Activated T-cell treated with anti-CD3 and anti-CD28 coated beads for 24 hours (primary cell): Measurements from ENCODE around the gene FAM170B.

Source experiments
- DNase-seq: peaks from one replicate; pipeline ENCODE4 v3.0.0-alpha.2; 2020; ENCODE audit warnings: low read depth

Gene FAM170B

DNA sequence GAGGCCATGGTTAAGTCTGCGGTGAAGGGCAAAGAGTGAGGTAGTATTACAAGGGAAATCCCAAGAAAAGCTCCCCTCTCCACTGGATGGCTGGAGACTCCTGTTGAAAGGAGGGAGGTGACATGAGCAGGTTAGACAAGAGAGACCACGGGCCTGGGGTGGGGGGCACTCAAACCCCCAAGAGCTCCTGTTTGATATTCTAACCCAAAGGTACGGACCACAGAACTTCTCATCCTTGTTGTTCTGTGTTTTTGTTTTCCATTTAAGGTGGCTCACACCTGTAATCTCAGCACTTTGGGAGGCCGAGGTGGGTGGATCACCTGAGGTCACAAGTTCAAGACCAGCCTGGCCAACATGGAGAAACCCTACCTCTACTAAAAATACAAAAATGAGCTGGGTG is 30.1 kb downstream of the FAM170B start:
- DNase-seq = no peak

DNA sequence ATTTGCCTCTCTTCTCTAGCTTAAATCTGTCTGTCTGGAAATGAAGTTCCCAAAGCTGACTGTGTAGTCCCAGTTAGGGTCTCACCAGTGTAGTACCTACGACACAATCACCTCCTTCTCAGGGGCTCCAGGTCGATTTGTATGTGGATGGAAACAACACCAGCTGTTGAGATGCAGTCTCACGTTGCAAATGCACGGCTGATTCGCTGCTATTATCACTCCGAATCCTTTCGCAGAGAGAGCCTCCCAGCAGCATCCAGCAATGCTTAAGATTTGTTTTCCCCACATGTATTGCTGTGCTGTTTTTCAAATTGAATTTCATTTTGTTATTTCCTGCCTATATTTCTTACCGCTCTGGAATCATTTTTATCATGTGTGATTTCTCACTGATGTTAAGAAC is 34.8 kb downstream of the FAM170B start:
- DNase-seq = no peak

- no peak for DNase-seq
Measured at GRCh38 chr10:49096890-49097445, 36.9 kb downstream of the FAM170B start.

GRCh38 chr10:49094646-49095045 is 39.2 kb downstream of the FAM170B start:
- DNase-seq = no peak

- no peak for DNase-seq
Measured at GRCh38 chr10:49093922-49094321, 39.9 kb downstream of the FAM170B start.

DNA sequence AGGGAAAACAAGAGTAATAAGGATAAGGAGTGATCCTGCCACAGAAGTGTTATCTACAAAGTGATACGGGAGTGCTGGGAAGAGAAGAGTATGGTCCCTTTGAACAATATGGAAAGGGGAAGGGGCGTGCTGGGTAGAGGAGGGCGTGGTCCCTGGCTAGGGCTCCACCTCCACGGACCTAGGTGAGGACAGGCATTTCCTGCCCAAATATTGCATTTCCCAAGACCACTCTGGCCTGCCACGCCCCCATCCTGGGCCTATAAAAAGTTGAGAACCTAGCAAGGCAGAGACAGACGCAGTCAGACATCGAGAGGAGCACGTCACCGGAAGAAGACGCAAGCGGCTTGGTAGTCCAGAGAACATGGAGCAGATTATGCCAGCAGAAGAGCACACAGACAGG is 41.3 kb downstream of the FAM170B start:
- no peak for DNase-seq

GRCh38 chr10:49091450-49092210 is 42.2 kb downstream of the FAM170B start:
- no peak for DNase-seq

GRCh38 chr10:49090696-49091380 is 43.0 kb downstream of the FAM170B start:
- DNase-seq = no peak

GRCh38 chr10:49090189-49090575 is 43.6 kb downstream of the FAM170B start:
- no peak for DNase-seq

GRCh38 chr10:49089557-49090188 is 44.1 kb downstream of the FAM170B start:
- DNase-seq = no peak

GRCh38 chr10:49089152-49089551 is 44.7 kb downstream of the FAM170B start:
- DNase-seq = no peak

DNA sequence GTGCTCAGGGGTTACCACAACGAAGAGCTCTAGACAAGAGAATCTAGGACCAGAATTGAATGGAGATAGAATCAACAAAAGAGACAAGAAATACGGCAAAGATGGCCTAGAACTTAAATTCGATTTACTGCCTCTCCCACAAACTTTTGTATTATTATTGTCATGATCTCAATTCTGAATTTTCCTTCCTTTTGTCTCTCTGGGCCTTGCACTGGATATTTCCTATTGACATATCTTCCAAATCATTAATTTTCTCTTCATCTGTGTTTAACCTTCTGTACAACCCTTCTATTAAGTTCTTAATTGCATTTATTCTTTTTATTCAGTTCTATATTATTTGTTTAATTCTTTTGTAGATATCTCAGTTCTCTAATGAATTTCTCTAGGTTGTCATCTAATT is 46.9 kb downstream of the FAM170B start:
- no peak for DNase-seq

DNA sequence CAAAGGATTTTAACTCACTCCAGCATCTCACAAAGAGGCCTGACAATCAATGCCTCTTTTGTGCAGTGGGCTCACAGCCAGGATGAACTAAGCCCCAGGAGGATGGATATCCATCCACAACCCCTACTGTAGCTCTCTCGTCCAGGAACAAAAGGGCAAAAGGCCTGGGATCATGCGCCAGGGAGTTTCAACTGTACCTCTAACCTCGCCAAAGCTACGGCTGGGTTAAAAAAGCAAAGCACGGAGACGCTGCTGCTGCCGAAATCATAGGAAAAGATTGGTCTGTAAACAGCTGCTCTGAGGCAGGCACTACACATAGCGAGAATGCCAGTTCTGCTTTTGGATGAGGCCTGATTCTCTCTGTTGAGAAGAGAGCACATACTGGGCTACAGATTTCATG is 50.6 kb downstream of the FAM170B start:
- DNase-seq = no peak

DNA sequence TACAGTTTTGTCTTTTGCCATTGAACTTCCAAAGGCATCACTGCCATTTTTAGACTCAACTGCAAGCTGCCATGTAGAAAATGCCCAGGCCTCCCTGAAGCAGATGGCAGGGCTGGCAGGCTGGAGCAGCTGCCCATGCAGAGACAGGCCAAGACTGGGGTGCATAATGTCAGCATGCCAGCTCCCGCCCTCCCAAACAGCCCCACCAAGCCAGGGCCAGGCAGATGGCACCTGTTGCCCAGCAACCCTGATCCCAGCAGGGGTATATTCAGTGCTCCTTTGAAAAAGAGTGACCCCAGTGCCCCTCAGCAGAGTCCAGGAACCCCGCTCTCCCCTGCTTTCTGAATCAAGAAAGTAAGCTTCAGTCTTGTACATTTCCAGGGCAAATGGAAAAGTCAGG is 51.1 kb downstream of the FAM170B start:
- no peak for DNase-seq

- no peak for DNase-seq
Measured at GRCh38 chr10:49081547-49082275, 52.1 kb downstream of the FAM170B start.
